Islet of Langerhans (tissue), 1 donor: ENCODE measurements around the gene MRO.
"Not testable (repeated sequence)": the region's sequence is repeated elsewhere in the genome, so short reads cannot be mapped to it uniquely, and the experiment has no call there.

ENCODE experiments used
- FAIRE-seq: peaks from one replicate; lab custom pipeline; 2011; peaks lifted over from hg19 to GRCh38; lab: Jason Lieb, UNC

MRO gene

DNA sequence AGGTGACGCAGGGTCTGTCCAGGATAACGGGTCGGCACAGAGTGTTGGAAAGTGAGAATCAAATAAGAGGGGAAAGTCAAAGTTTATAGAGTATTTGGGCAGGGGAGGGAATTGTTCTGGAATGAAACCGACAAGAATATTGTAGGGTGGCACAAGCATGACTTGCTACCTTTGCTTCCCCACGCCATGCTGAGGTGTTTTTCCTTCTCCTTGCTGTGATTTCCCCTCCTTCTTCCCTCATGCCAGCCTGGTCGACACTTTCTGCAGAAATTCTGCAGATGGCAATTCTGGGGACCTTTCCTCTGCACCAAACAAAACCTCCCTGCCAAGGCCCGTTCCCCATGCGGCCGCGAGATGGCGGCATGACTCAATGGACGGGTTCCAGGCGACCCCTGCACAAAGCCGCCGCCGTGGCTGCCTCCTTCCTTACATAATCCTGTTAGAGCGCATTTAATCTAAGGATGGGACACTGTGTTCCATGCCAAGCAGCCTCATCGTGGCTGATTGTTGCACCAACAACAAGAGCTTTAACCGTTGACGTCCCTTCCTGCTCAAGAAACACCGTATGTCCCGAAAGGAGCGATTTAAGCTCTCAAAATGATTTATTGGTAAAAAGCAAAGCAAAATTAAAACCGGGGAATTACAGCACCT, at the start of gene MRO:
MRO (minus strand) TSS at position 289 of the 651 bp plus-strand sequence. CDS start 10,616 bp downstream, outside the sequence.
- FAIRE-seq = no peak

- FAIRE-seq = no peak
Observed at GRCh38 chr18:50869150-50869549, 49.3 kb upstream of the MRO start.

DNA sequence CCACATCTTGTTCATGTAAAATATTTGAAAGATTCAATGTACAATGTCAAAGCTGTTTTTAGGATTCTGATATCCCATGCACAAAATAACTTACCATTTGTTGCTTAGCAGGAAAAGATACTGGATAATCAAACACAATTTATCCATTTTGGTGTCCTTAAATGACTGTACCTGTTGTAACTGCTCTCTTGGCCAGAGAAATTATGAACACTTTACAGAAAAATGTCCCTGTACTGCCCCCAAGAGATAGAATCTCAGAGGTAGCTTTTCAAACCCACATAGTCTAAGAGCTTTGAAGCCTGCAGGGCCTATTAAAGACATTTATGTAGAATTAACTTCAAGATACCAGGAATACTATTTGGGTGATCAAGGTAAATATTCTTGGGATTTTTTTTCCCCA, 46.9 kb upstream of the MRO start:
- FAIRE-seq = peak; percentile 56

- no peak for FAIRE-seq
Observed at GRCh38 chr18:50863840-50864375, 44.1 kb upstream of the MRO start.

GRCh38 chr18:50862401-50862800, 42.6 kb upstream of the MRO start:
- no peak for FAIRE-seq

DNA sequence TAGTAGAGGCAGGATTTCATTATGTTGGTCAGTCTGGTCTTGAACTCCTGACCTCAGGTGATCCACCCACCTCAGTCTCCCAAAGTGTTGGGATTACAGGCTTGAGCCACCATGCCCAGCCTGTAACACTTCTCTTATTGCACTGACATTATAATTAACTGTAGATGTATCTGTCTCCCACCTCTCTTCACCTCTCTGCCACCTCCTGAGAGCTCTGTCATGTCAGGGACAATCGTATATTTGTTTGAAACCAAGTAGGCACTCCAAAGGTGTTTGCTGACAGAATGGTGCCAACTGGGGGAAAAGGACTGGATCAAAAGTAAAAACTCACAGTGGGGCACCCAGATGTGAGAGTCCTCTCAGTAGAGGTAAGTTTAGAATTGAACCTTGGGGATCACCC, 41.8 kb upstream of the MRO start:
- no peak for FAIRE-seq

DNA sequence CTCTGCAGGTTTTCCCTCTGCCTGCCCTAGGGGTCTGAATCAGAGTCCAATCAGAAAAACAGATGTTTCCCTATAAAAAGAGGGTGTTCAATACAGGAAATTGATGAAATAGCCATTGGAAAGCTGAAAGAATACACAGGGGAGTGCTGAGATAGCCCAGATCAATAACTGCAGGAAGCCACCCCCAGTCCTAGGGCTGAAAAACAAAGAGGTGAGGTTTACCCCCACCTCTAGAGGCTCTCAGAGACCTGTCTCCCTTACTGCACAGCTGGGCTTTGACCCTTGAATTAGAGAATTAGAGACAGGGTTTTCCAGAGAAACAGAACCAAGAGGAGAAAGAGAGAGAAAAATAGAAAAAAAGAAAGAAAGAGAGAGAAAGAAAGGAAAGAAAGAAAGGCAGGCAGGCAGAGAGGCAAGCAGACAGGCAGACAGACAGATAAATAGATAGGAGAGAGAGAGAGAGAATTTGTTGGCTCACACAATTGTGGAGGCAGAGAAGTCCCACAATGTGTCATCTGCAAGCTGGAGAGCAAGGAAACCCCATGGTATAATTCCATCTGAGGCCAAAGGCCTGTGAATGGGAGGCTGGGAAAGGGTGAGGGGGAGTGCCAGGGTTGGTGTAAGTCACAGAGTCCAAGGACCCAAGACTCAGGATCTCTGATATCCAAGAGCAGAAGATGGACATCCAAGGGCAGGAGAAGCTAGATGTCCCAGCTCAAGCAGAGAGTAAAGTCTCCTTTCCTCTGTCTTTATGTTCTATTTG, 40.2 kb upstream of the MRO start:
- no peak for FAIRE-seq

GRCh38 chr18:50857694-50858093, 37.9 kb upstream of the MRO start:
- FAIRE-seq = no peak

DNA sequence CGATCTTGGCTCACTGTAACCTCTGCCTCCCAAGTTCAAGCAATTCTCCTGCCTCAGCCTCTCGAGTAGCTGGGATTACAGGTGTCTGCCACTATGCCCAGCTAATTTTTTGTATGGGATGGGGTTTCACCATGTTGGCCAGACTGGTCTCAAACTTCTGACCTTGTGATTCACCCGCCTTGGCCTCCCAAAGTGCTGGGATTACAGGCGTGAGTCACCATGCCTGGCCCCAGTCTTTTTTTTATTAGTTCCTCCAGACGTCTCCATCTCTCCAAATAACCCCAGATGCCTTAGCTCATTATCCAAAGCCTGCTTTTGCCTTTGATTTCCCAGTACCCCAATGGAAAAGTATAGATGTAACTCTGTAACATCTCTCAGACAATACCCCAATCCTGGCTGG, 37.4 kb upstream of the MRO start:
- not testable (repeated sequence) for FAIRE-seq

- no peak for FAIRE-seq
Observed at GRCh38 chr18:50855976-50856757, 36.4 kb upstream of the MRO start.

DNA sequence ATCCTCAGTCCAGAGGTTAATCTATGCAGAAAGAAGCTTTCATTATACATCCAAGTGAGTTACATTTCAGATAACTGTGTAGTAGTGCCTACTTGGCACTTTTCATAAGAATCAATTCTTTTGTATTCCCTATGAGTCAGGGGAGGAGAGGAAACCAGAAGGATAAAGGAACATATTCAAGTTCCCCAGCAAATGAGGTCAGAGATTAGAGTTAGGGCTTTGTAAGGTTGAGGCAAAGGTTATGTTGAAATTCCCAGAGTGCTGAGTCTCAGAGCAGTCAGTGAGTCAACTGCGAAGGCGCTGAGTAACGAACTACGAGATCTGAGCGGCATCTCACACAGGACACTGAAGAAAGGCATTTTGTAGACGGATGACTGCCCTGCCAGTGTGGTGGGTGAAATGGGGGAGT, 34.1 kb upstream of the MRO start:
- FAIRE-seq = no peak

- FAIRE-seq = no peak
Observed at GRCh38 chr18:50850307-50851065, 30.7 kb upstream of the MRO start.

DNA sequence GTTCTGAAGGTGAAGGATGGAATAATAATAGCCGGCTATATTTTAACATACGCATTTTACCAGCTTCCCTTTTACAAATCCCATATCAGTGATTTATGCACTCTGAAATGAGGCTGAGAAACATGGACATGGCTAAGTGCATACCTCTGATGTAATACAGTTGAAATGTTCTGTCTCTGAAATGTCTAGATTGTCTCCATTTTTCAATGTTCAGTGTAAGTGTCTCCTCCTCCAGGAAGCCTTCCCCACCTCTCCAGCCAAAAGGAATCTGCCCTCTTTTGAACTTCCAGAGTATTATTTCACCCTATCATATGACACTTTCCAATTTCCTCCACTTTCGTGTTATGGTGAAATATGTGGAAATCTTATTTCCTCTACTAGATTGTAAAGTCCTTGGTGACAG, 29.6 kb upstream of the MRO start:
- no peak for FAIRE-seq

DNA sequence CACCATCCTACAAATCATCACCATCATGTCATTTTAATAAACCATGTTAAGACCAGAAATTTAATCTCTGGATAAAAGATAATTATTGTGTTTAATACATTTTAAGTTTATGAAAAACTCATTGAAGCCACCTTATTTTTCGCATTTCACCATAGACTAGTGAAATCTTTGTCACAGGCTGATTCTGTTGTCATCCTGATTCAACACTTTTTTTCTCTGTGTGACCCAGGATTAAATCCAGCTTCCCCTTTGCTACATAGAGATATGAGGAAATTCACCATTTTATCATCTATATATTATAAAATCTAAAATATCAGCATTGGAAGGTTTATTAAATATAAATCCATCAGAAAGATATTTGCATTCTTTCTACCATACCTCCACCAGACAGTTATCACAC, 29.2 kb upstream of the MRO start:
- FAIRE-seq = no peak

DNA sequence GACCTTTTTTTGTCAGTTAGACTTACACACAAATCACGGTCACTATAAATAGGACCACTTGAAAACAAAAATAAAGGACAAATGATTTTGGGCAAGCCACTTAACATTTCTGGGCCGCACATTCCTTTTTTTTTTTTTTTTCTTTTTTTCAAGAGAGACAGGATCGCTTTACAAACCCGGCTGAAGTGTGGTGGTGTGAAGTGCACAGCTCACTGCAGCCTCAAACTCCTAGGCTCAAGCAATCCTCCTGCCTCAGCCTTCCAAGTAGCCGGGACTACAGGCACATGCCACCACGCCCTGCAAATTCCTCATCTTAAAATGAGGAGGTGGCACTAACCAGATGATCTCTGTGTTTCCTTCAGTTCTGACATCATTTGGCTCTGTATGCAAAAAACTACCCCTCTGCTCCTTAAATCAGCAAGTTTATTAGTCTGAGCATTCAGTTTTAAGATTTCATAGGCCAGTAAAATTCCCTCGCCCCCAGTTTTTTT, 28.3 kb upstream of the MRO start:
- FAIRE-seq = no peak

- no peak for FAIRE-seq
Observed at GRCh38 chr18:50847192-50847591, 27.4 kb upstream of the MRO start.

- no peak for FAIRE-seq
Observed at GRCh38 chr18:50844960-50845359, 25.1 kb upstream of the MRO start.

DNA sequence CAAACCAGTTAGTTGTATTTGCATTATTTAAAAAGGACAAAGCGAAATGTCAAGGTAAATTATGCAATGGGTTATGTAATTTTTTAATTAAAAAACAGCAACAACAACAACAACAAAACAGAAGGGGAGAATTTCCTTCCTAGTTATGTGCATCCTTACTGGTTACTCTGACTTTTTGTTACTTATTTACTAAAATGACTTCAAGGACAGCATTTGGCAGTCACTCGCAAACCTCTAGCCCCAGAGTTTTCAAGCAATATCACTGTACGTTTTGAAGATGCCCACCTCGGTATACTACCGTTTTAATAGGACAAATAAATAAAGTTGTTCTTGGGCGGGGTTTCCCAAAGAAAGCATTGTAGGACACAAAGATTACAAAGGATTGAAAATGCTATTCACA, 24.7 kb upstream of the MRO start:
- no peak for FAIRE-seq

DNA sequence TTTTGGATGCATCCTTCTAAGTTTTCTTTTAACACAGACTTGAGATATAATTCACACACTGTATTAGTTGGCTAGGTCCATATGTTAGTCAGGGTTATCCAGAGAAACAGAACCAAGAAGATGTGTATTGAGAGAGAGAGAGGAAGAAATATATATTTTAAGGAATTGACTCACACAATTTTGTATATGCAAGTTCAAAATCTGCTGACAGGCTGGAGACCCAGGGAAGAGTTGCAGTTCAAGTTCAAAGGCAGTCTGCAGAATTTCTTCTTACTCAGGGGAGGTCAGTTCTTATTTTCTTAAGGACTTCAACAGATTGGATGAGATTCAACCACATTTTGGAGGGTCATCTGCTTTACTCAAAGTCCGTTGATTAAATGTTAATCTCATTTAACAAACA, 23.0 kb upstream of the MRO start:
- FAIRE-seq = no peak

- FAIRE-seq = no peak
Observed at GRCh38 chr18:50839996-50840395, 20.2 kb upstream of the MRO start.

- no peak for FAIRE-seq
Observed at GRCh38 chr18:50839341-50839740, 19.5 kb upstream of the MRO start.

GRCh38 chr18:50836521-50836957, 16.7 kb upstream of the MRO start:
- FAIRE-seq = peak; percentile 92
